HG02981 (cell line): ENCODE measurements around the gene MAPK7.
"Not testable (repeated sequence)": the region's sequence is repeated elsewhere in the genome, so short reads cannot be mapped to it uniquely, and the experiment has no call there.

Experiments used
- ATAC-seq: cut with Tn5 transposase; IDR thresholded peaks from one replicate; pipeline ENCODE4 v1.9.1; 2021; ENCODE audit warnings: mild to moderate bottlenecking, moderate library complexity; ENCODE audit not compliant: unreplicated experiment

The MAPK7 gene

GRCh38 chr17:19342611-19343255 is 35.6 kb upstream of the MAPK7 start:
- no peak for ATAC-seq

- no peak for ATAC-seq
Measured at GRCh38 chr17:19343256-19343630, 35.1 kb upstream of the MAPK7 start.

GRCh38 chr17:19343671-19344151 is 34.6 kb upstream of the MAPK7 start:
- ATAC-seq: no peak

- no peak for ATAC-seq
Measured at GRCh38 chr17:19344311-19345066, 33.8 kb upstream of the MAPK7 start.

- ATAC-seq: no peak
Measured at GRCh38 chr17:19345067-19345460, 33.2 kb upstream of the MAPK7 start.

- ATAC-seq: no peak
Measured at GRCh38 chr17:19345486-19346350, 32.6 kb upstream of the MAPK7 start.

- ATAC-seq: no peak
Measured at GRCh38 chr17:19346351-19347255, 31.7 kb upstream of the MAPK7 start.

GRCh38 chr17:19347323-19348080 is 30.8 kb upstream of the MAPK7 start:
- no peak for ATAC-seq

GRCh38 chr17:19348081-19348650 is 30.1 kb upstream of the MAPK7 start:
- no peak for ATAC-seq

- ATAC-seq: no peak
Measured at GRCh38 chr17:19348806-19349205, 29.5 kb upstream of the MAPK7 start.

- not testable (repeated sequence) for ATAC-seq
Measured at GRCh38 chr17:19353401-19353800, 24.9 kb upstream of the MAPK7 start.

GRCh38 chr17:19354748-19355147 is 23.6 kb upstream of the MAPK7 start:
- no peak for ATAC-seq

GRCh38 chr17:19357351-19357750 is 20.9 kb upstream of the MAPK7 start:
- no peak for ATAC-seq

- ATAC-seq: no peak
Measured at GRCh38 chr17:19357761-19358160, 20.5 kb upstream of the MAPK7 start.

- no peak for ATAC-seq
Measured at GRCh38 chr17:19359151-19359550, 19.1 kb upstream of the MAPK7 start.

- no peak for ATAC-seq
Measured at GRCh38 chr17:19359856-19360255, 18.4 kb upstream of the MAPK7 start.

- ATAC-seq: no peak
Measured at GRCh38 chr17:19360772-19361171, 17.5 kb upstream of the MAPK7 start.

GRCh38 chr17:19361326-19361725 is 17.0 kb upstream of the MAPK7 start:
- no peak for ATAC-seq

- ATAC-seq: no peak
Measured at GRCh38 chr17:19361944-19362276, 16.4 kb upstream of the MAPK7 start.
